B cell (primary cell): ENCODE results near the gene FAM162A. TPM values are rescaled to one million over a fixed set of nuclear protein-coding genes. Genes with fewer than 3 reads are reported as not detected.

Experiments
- ATAC-seq: fragments of 200-7000 bp; cut with Tn5 transposase; one replicate; pipeline ENCODE4 v1.10.0; 2021; ENCODE audit warnings: low read depth, mild to moderate bottlenecking, moderate number of reproducible peaks, moderate library complexity
- CTCF ChIA-PET: fragments of 350-600 bp; sonication (Branson Sonifier 250); formaldehyde crosslinking; loops from one replicate; lab custom pipeline; 2021; ENCODE audit warnings: antibody characterized with exemption, inconsistent platforms; lab: Charles Lee
- POLR2A ChIA-PET: fragments of 350-600 bp; sonication (Branson Sonifier 250); formaldehyde crosslinking; loops from one replicate; lab custom pipeline; 2021; ENCODE audit warnings: antibody characterized with exemption; lab: Charles Lee
- DNase-seq: peaks from one replicate; pipeline ENCODE4 v3.0.0; 2013
- H2AFZ ChIP-seq: 2 replicates; pipeline ENCODE4 v1.6.1; 2012; ENCODE audit warnings: mild to moderate bottlenecking, low read depth, low read length; ENCODE audit not compliant: insufficient read depth, poor library complexity, severe bottlenecking
- H3K27ac ChIP-seq, 2 donors: 1 replicate in 1 of 2; 2 replicates in 1 of 2; pipeline ENCODE4 v1.5.1; 2012 to 2013; ENCODE audit warnings: low read length in 2 of 2, mild to moderate bottlenecking in 2 of 2, moderate library complexity in 1 of 2
- H3K27me3 ChIP-seq, 4 experiments: fragments of 200-600 bp in 1 of 4; sonication (generic) in 1 of 4; replicated peaks in 1 of 4; 1 replicate in 2 of 4; 2 replicates in 2 of 4; pipeline versions ENCODE4 v1.6.1 to v1.7.0; 2013 to 2016; ENCODE audit warnings: low read length in 3 of 4, mild to moderate bottlenecking in 2 of 4, mixed read lengths in 1 of 4, moderate library complexity in 1 of 4; ENCODE audit not compliant: insufficient read depth in 4 of 4, control insufficient read depth in 3 of 4; ENCODE audit errors: control extremely low read depth in 1 of 4
- H3K36me3 ChIP-seq, 2 experiments: replicated peaks in 1 of 2; 1 replicate in 1 of 2; 2 replicates in 1 of 2; pipeline versions ENCODE4 v1.6.1 to v1.7.1; 2013; ENCODE audit warnings: low read length in 1 of 2; ENCODE audit not compliant: insufficient read depth in 2 of 2, control insufficient read depth in 1 of 2; ENCODE audit errors: control extremely low read depth in 1 of 2, extremely low read depth in 1 of 2
- H3K4me1 ChIP-seq, 2 donors: fragments of 200-600 bp in 1 of 2; sonication (generic) in 1 of 2; 1 replicate in 1 of 2; 2 replicates in 1 of 2; pipeline versions ENCODE4 v1.5.1 to v1.6.1; 2013 to 2017; ENCODE audit warnings: low read length in 2 of 2; ENCODE audit not compliant: control insufficient read depth in 2 of 2, insufficient read depth in 2 of 2
- H3K4me2 ChIP-seq: replicated peaks from 2 replicates; pipeline ENCODE3; 2012; ENCODE audit warnings: mild to moderate bottlenecking, low read depth, low read length; ENCODE audit not compliant: poor library complexity, severe bottlenecking
- H3K4me3 ChIP-seq, 5 experiments: fragments of 200-600 bp in 1 of 5; sonication (generic) in 1 of 5; 1 replicate in 3 of 5; 2 replicates in 2 of 5; pipeline versions ENCODE4 v1.5.1 to v1.7.0; 2011 to 2016; ENCODE audit warnings: low read length in 4 of 5, mild to moderate bottlenecking in 4 of 5, low read depth in 2 of 5, control low read depth in 1 of 5, moderate library complexity in 1 of 5; ENCODE audit not compliant: insufficient read depth in 1 of 5; ENCODE audit errors: control extremely low read depth in 1 of 5, extremely low read depth in 1 of 5
- H3K79me2 ChIP-seq: fragments of 200-600 bp; sonication (generic); one replicate; pipeline ENCODE4 v1.6.0; 2016; ENCODE audit warnings: low read length; ENCODE audit not compliant: control insufficient read depth, insufficient read depth
- H3K9ac ChIP-seq: fragments of 200-600 bp; sonication (generic); 2 replicates; pipeline ENCODE4 v1.6.1; 2017; ENCODE audit warnings: mild to moderate bottlenecking, low read length, moderate library complexity
- H3K9me3 ChIP-seq, 3 donors: one replicate each; pipeline versions ENCODE4 v1.6.1 to v1.7.1; 2013; ENCODE audit warnings: low read length in 2 of 3; ENCODE audit not compliant: control insufficient read depth in 2 of 3, insufficient read depth in 1 of 3; ENCODE audit errors: control extremely low read depth in 1 of 3
- H4K20me1 ChIP-seq: 2 replicates; pipeline ENCODE4 v1.6.0; 2012; ENCODE audit warnings: mild to moderate bottlenecking, low read length; ENCODE audit not compliant: insufficient read depth, control insufficient read depth, poor library complexity, severe bottlenecking
- H3K27ac Mint-ChIP-seq: one replicate; pipeline ENCODE4 v1.8.0; 2021; ENCODE audit warnings: mixed read lengths
- H3K27me3 Mint-ChIP-seq: one replicate; pipeline ENCODE4 v1.8.0; 2021; ENCODE audit warnings: mixed read lengths
- H3K4me1 Mint-ChIP-seq: one replicate; pipeline ENCODE4 v1.8.0; 2021; ENCODE audit warnings: mixed read lengths
- H3K4me3 Mint-ChIP-seq: one replicate; pipeline ENCODE4 v1.8.0; 2021; ENCODE audit warnings: mixed read lengths
- H3K9me3 Mint-ChIP-seq: one replicate; pipeline ENCODE4 v1.8.0; 2022; ENCODE audit warnings: mixed read lengths; ENCODE audit not compliant: insufficient read depth
- CTCF ChIP-seq: fragments of 200-600 bp; IDR thresholded peaks from one replicate; pipeline ENCODE4 v1.8.0; 2022; ENCODE audit warnings: antibody characterized with exemption, mild to moderate bottlenecking
- EZH2 ChIP-seq: IDR thresholded peaks from 2 replicates; pipeline ENCODE4 v1.6.1; 2012; ENCODE audit warnings: borderline replicate concordance, low read depth, mild to moderate bottlenecking, moderate library complexity, low read length; ENCODE audit not compliant: insufficient read depth, poor library complexity, severe bottlenecking
- WGBS: methylation state at CpG from one replicate; pipeline ENCODE4 v1.1.5; 2013; ENCODE audit warnings: missing lambda C conversion rate; ENCODE audit not compliant: insufficient coverage; 5-methylcytosine and 5-hydroxymethylcytosine counted together
- intact Hi-C: fragments of 100-400 bp; cut with micrococcal nuclease; formaldehyde crosslinking; loops from one replicate; pipeline ENCODE4 v1.10.0; 2022
- polyA plus RNA-seq: library from polyadenylated mRNA; depleted of rRNA; stranded (reverse); fragments of >200 nt; gene quantifications from 2 replicates; pipeline ENCODE4 v1.2.3, GENCODE V29; 2012
- total RNA-seq, 2 donors: library from RNA; stranded (reverse); fragments of 120-200 nt in 1 of 2; gene quantifications; 1 replicate in 1 of 2; 2 replicates in 1 of 2; pipeline versions ENCODE4 v1.2.3 to v1.2.4, GENCODE V29; 2013 to 2022

FAM162A gene
- total and polyA plus RNA-seq, 2 donors (not counting 1 experiment from before 2014, with no cell fraction given): 10.9 to 17.5 TPM

GRCh38 chr3:122416966-122417365 lies 33.0 kb downstream of the FAM162A start:
- Histone ChIP-seq H3K4me2 (peak overlapping the region; percentile 72), H3K9ac (peak overlapping the region; percentile 93), H3K27me3 (no peaks in the 10 kb centered on the region), H3K27ac (peak overlapping the region; percentile 87 to 97), H2AFZ (peak overlapping the region; percentile 73), H4K20me1 (no peaks in the 10 kb centered on the region), H3K4me1 (peaks cover 20 to 25% of the 10 kb centered on the region in 2 donors), H3K9me3 (no peaks in the 10 kb centered on the region), H3K36me3 (peaks cover 0 to 11% of the 10 kb centered on the region in 2 experiments), H3K4me3 (peak overlapping the region; percentile 74 to 98 (median 83)), H3K79me2 (peaks cover 56% of the 10 kb centered on the region)
- Mint-ChIP-seq H3K4me3 (peak overlapping the region; percentile 100), H3K4me1 (peaks cover 54% of the 10 kb centered on the region), H3K27ac (peak overlapping the region; percentile 100), H3K9me3 (no peaks in the 10 kb centered on the region), H3K27me3 (no peaks in the 10 kb centered on the region)
- no peak for TF ChIP-seq CTCF
- no peak for TF ChIP-seq EZH2
- no peak for ATAC-seq
- POLR2A ChIA-PET: interaction anchor here (0.7 to 2.2 kb wide), 5 partner anchors 15 to 377 kb away, joined by 4 to 25 read pairs (median 7); partner anchors contain the start of genes FAM162A, HSPBAP1, KPNA1 and MIX23
- peak; percentile 27 for DNase-seq
- CTCF ChIA-PET: interaction anchor here (0.7 to 3.1 kb wide), 5 partner anchors 24 to 263 kb away, joined by 3 to 20 read pairs (median 5); partner anchors contain the start of genes FAM162A, KPNA1 and MIX23
- intact Hi-C loops: loop anchor here (1.0 to 5.0 kb wide), 9 partner anchors 33 to 785 kb away; partner anchors contain the start of genes EAF2, FAM162A, GOLGB1 and HCLS1
- 66% methylated on average over 13 of the region's 14 CpGs for WGBS

GRCh38 chr3:122421101-122421500 lies 37.1 kb downstream of the FAM162A start:
- Mint-ChIP-seq H3K27me3 (no peaks in the 10 kb centered on the region), H3K9me3 (no peaks in the 10 kb centered on the region), H3K27ac (no peak overlapping the region), H3K4me1 (peaks cover 23% of the 10 kb centered on the region), H3K4me3 (no peak overlapping the region)
- Histone ChIP-seq H3K27ac (no peak overlapping the region), H3K36me3 (peaks cover 7 to 28% of the 10 kb centered on the region in 2 experiments), H4K20me1 (no peaks in the 10 kb centered on the region), H3K9ac (no peak overlapping the region), H2AFZ (no peak overlapping the region), H3K4me1 (peaks cover 8% of the 10 kb centered on the region in 2 donors), H3K4me3 (no peak overlapping the region), H3K27me3 (no peaks in the 10 kb centered on the region), H3K79me2 (peaks cover 35% of the 10 kb centered on the region), H3K4me2 (no peak overlapping the region), H3K9me3 (no peaks in the 10 kb centered on the region)
- ChIA-PET CTCF (no interaction called here), POLR2A (no interaction called here)
- TF ChIP-seq CTCF: no peak
- no peak for TF ChIP-seq EZH2
- WGBS: 100% methylated on average over 1 of the region's 4 CpGs
- ATAC-seq (no peak), DNase-seq (no peak)
- intact Hi-C loops: no loop called here
